Activated CD4-positive, alpha-beta T cell treated with anti-CD3 and anti-CD28 coated beads, Interleukin-2, amount 50 U/mL, for 1 hour (primary cell): ENCODE measurements around the gene JKAMP.

Source experiments
- DNase-seq: peaks from one replicate; pipeline ENCODE4 v3.0.0-alpha.2; 2020

JKAMP gene

DNA sequence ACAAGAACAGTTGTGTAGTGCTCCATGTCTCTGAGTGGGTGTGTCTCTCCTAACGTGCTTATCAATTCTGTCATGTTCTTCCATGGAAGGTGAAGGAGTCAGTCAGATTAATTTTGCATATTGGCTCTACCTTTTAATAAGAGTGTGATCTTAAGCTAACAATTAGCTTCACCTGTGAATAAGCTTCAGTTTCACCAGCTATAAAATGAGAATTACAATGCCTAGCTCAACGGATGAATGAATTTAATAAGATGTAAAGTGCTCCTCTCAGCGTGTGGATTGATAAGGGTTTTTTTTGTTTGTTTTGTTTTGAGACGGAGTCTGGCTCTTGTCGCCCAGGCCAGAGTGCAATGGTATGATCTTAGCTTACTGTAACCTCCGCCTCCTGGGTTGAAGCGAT, 59.6 kb downstream of the JKAMP start:
- DNase-seq: no peak

DNA sequence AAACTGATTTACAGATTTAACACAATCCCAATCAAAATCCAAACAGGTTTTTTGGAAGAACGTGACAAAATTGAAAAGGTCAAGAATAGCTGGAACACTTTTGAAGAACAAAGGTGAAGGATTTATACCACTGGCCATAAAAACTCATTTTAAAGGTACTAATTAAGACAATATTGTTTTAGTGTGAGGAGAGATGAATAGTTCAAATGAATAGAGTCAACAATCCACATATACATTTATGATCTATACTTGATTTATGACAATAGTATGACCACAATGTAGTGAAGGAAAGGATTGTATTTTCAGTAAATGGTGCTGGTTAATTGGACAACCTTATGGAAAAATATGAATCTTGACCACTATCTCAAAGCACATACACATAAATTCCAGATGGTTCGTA, 63.0 kb downstream of the JKAMP start:
- DNase-seq: no peak
